ENCODE results near the gene TSPAN9. TPM values are rescaled to one million over a fixed set of nuclear protein-coding genes. Genes with fewer than 3 reads are reported as not detected.

Gene TSPAN9
- total RNA-seq, 1 donor = 76.0 TPM

DNA sequence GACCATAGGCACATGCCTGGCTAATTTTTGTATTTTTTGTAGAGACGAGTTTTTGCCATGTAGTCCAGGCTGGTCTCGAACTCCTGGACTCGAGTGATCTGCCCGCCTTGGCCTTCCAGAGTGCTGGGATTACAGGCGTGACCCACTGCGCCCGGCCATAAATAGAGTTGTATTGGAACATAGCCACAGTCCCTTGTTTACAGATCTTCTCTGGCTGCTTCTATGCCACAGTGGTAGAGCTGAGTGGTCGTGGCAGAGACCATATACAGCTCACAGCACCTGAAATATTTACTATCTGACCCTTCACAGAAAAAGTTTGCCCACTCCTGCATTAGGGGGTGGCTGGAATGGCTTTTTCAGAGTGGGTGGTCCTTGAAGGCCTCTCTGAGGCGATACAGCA lies 28.0 kb upstream of the TSPAN9 start:
- TF ChIP-seq, protein P1, sequence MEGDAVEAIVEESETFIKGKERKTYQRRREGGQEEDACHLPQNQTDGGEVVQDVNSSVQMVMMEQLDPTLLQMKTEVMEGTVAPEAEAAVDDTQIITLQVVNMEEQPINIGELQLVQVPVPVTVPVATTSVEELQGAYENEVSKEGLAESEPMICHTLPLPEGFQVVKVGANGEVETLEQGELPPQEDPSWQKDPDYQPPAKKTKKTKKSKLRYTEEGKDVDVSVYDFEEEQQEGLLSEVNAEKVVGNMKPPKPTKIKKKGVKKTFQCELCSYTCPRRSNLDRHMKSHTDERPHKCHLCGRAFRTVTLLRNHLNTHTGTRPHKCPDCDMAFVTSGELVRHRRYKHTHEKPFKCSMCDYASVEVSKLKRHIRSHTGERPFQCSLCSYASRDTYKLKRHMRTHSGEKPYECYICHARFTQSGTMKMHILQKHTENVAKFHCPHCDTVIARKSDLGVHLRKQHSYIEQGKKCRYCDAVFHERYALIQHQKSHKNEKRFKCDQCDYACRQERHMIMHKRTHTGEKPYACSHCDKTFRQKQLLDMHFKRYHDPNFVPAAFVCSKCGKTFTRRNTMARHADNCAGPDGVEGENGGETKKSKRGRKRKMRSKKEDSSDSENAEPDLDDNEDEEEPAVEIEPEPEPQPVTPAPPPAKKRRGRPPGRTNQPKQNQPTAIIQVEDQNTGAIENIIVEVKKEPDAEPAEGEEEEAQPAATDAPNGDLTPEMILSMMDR (IDR thresholded peaks at IDR 0.05; ENCODE audit: insufficient read depth, low read depth, low read length) = no peak
- no peak for DNase-seq (ENCODE audit: low read depth)
- H3K4me3 ChIP-seq (ENCODE audit: low read depth, low read length) = no peak overlapping the region

DNA sequence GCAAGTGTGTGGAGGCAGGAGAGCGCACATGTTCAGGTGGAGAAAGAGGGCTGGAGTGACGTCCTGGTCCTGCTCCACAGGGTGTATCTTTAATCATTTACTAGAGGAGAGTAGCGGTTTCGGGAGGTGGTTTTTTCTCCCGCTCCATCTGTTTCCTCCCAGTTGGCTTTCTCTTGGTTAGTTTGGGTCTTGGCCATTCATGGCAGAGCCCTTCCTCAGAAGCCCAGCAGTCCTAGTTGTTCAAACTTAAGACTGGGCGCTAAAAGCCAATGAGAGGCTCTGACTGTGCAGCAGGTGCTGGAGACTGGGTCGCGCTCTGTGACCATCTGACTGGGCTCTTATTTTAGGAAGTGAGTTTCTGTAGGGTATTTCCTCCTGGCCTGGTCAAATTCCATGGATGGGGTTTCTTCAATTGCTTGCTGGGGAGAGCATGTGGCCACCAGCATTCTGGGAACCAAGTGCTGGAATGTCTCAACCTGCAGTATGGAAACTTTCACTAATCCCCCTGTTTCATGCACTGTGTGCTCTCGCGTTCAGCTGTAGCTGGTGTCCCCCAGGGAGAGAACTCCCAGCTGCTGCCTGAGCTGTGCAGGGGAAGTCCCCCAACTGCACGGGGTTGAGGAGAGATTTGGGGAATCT lies 27.4 kb upstream of the TSPAN9 start:
- H3K4me3 ChIP-seq (ENCODE audit: low read depth, low read length) = no peak overlapping the region

DNA sequence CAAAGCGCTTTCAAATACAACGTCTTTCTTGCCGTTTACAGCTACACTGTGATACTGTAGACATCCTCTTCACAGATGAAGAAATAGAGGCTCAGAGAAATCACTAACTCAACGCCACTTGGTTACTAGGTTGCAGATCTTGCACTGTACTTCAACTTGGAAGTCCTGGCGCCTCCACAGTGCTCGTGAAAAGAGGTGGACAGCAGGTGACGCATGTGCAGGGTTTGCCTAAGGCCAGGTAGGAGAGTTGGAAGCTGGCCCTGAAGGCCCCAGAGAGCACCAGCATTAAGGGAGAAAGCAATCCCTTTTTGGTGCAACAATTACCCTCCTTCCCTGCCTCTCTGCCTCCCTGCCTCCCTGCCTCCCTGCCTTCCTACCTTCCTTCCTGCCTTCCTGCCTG lies 22.8 kb upstream of the TSPAN9 start:
- H3K4me3 ChIP-seq (ENCODE audit: low read depth, low read length) = no peak overlapping the region
- TF ChIP-seq, protein P1 (IDR thresholded peaks at IDR 0.05; ENCODE audit: insufficient read depth, low read depth, low read length) = no peak
- no peak for DNase-seq (ENCODE audit: low read depth)

More for the DNA sequence above, 27.4 kb upstream of the TSPAN9 start:
- peak; percentile 35 for DNase-seq (ENCODE audit: low read depth)
- TF ChIP-seq, protein P1 (IDR thresholded peaks at IDR 0.05; ENCODE audit: insufficient read depth, low read depth, low read length) = no peak

DNA sequence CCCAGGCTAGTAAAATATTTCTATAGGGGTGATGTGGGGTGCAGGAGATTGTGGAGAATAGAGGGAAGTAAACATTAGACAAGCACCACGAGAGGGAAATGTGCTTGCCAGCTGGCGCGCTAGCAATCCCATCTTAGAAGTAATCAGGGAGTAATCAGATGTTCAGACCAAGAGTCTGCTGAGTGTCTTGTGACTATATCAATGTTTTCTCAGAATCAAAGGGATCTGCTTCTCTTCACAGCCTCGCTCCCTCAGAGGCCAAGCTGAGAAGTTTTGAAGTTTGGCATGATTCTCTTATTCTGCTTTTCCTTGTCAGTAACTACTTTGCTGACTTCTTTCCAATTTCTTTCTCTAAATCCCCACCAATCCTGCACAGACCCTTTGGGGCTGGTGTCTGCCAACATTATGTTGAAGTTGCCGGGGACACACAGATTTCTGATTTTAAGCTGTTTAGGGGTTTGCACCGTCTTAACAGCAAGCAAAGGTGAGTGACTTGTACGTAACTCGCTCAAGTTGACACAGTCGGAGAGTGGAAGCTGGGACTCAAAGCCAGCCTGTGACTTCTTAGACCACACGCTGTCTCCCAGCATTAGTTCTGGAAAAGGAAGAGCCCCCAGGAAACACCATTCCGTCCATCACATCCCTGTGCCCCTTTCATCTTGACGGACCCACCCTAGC lies 22.0 kb upstream of the TSPAN9 start:
- TF ChIP-seq, protein P1 (IDR thresholded peaks at IDR 0.05; ENCODE audit: insufficient read depth, low read depth, low read length) = no peak
- H3K4me3 ChIP-seq (ENCODE audit: low read depth, low read length) = no peak overlapping the region
- peak; percentile 86 for DNase-seq (ENCODE audit: low read depth)

DNA sequence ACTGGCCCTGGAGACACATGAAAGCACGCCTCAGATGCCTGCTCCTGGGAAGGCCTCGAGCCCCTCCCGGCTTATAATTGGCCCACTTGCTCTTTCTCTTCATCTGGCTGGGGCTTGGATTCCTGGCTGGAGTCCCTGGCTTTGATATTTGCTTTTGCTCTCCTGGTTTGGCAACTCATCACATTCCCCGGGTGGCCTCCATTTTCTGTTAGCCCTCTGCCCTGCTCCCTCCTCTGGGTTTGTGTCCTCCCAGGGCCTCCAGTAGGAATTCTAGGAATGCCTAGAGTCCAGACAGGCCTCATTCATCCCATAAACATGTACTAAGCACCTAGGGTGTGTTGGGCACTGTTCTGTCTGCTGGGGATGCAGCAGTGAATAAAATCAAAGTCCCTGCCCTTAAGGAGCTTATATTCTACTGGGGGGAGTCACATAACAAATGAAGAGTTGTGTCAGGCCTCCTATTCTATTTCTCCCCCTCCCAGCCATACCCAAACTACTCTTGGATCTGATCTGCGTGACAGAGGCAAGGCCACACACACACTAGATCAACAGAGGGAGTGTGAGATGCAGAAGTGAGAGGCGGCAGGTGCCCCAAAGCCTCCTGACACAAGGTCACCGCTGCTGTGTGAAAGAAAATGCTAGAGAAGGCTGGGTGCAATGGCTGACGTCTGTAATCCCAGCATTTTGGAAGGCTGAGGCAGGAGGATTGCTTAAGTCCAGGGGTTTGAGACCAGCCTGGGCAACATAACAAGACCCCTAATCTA lies 21.3 kb upstream of the TSPAN9 start:
- no peak for DNase-seq (ENCODE audit: low read depth)
- H3K4me3 ChIP-seq (ENCODE audit: low read depth, low read length) = no peak overlapping the region
- TF ChIP-seq, protein P1 (IDR thresholded peaks at IDR 0.05; ENCODE audit: insufficient read depth, low read depth, low read length) = no peak

DNA sequence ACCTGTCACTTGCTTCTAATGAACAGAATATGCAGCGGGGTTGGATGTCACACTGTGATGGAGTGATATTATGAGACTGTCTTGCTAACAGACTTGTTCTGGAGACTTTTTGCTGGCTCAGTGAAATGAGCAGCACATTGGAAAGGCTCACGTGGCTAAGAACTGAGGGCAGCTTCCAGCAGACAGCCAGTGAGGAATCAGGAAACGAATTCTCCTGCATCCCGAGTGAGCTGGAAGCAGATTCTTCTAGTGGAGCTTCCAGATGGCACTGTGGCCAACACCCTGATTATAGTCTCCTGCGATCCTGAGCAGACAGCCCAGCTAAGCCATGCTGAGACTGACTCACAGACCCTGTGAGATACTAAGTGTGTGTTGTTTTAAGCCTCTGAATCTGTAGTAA lies 16.1 kb upstream of the TSPAN9 start:
- TF ChIP-seq, protein P1 (IDR thresholded peaks at IDR 0.05; ENCODE audit: insufficient read depth, low read depth, low read length) = no peak
- peak; percentile 73 for DNase-seq (ENCODE audit: low read depth)
- H3K4me3 ChIP-seq (ENCODE audit: low read depth, low read length) = no peak overlapping the region

Data from fibroblast of villous mesenchyme (primary cell).